Neural progenitor cell (in vitro differentiated cells): ENCODE results near the gene ITGAL. TPM values are rescaled to one million over a fixed set of nuclear protein-coding genes. Genes with fewer than 3 reads are reported as not detected.
A peak's percentile ranks its signal among the peaks of the same experiment; 100 is the strongest.

Experiments used
- DNase-seq: peaks from one replicate; pipeline ENCODE4 v3.0.0-alpha.2; 2016; ENCODE audit warnings: low spot score
- H2AFZ ChIP-seq: fragments of 200-600 bp; sonication (generic); replicated peaks from 2 replicates; pipeline ENCODE4 v1.6.1; 2016; ENCODE audit warnings: antibody characterized with exemption
- H3F3A ChIP-seq: fragments of 200-600 bp; sonication (generic); 2 replicates; pipeline ENCODE4 v1.6.1; 2016; ENCODE audit warnings: antibody characterized with exemption, low read depth
- H3K27ac ChIP-seq: fragments of 200-600 bp; sonication (generic); 2 replicates; pipeline ENCODE4 v1.5.1; 2016; ENCODE audit warnings: mild to moderate bottlenecking
- H3K27me3 ChIP-seq: fragments of 200-600 bp; sonication (generic); 2 replicates; pipeline ENCODE4 v1.6.1; 2016; ENCODE audit warnings: mild to moderate bottlenecking, moderate library complexity
- H3K36me3 ChIP-seq: fragments of 200-600 bp; sonication (generic); 2 replicates; pipeline ENCODE4 v1.5.1; 2016
- H3K4me1 ChIP-seq: fragments of 200-600 bp; sonication (generic); 2 replicates; pipeline ENCODE4 v1.6.1; 2016; ENCODE audit warnings: mixed run types
- H3K4me2 ChIP-seq: fragments of 200-600 bp; sonication (generic); 2 replicates; pipeline ENCODE4 v1.6.1; 2016
- H3K4me3 ChIP-seq: fragments of 200-600 bp; sonication (generic); 2 replicates; pipeline ENCODE4 v1.5.1; 2016
- H3K79me2 ChIP-seq: fragments of 200-600 bp; sonication (generic); 2 replicates; pipeline ENCODE4 v1.6.1; 2016; ENCODE audit warnings: low read depth
- H3K9ac ChIP-seq: fragments of 200-600 bp; sonication (generic); 2 replicates; pipeline ENCODE4 v1.6.1; 2016
- H3K9me3 ChIP-seq: fragments of 200-600 bp; sonication (generic); 2 replicates; pipeline ENCODE4 v1.5.1; 2016; ENCODE audit warnings: low read depth
- H4K20me1 ChIP-seq: fragments of 200-600 bp; sonication (generic); 2 replicates; pipeline ENCODE4 v1.6.1; 2016; ENCODE audit warnings: low read depth
- H3K27ac Mint-ChIP-seq: 3 replicates; pipeline ENCODE4 v1.8.0; 2021; ENCODE audit warnings: mixed read lengths
- H3K27me3 Mint-ChIP-seq: 2 replicates; pipeline ENCODE4 v1.8.0; 2022; ENCODE audit warnings: low read depth, mild to moderate bottlenecking, inconsistent platforms, moderate library complexity, mixed read lengths; ENCODE audit not compliant: insufficient read depth
- H3K36me3 Mint-ChIP-seq: 3 replicates; pipeline ENCODE4 v1.8.0; 2021; ENCODE audit warnings: mixed read lengths
- H3K4me1 Mint-ChIP-seq: 3 replicates; pipeline ENCODE4 v1.8.0; 2021; ENCODE audit warnings: mixed read lengths
- H3K4me3 Mint-ChIP-seq: 3 replicates; pipeline ENCODE4 v1.8.0; 2021; ENCODE audit warnings: mild to moderate bottlenecking, moderate library complexity, mixed read lengths
- H3K9me3 Mint-ChIP-seq: 3 replicates; pipeline ENCODE4 v1.8.0; 2020; ENCODE audit warnings: mixed read lengths
- CTCF ChIP-seq: fragments of 200-600 bp; sonication (generic); IDR thresholded peaks from 2 replicates; pipeline ENCODE4 v1.5.1; 2017; ENCODE audit warnings: antibody characterized with exemption, mild to moderate bottlenecking
- EZH2 ChIP-seq: fragments of 200-600 bp; sonication (generic); IDR thresholded peaks from 2 replicates; pipeline ENCODE4 v1.6.1; 2017; ENCODE audit warnings: antibody characterized with exemption, mild to moderate bottlenecking, moderate library complexity
- EZH2phosphoT487 ChIP-seq: fragments of 200-600 bp; sonication (generic); IDR thresholded peaks from 2 replicates; pipeline ENCODE4 v1.6.1; 2017; ENCODE audit warnings: antibody characterized with exemption
- total RNA-seq: library from RNA; depleted of rRNA; stranded (reverse); fragments of >200 nt; gene quantifications from 2 replicates; pipeline ENCODE4 v1.2.3, GENCODE V29; 2015; ENCODE audit warnings: low replicate concordance

ITGAL gene
- total RNA-seq, 1 donor from 2014 or later = not detected

- peak overlapping the region; percentile 99 for H3K27ac Mint-ChIP-seq
- H3K4me3 Mint-ChIP-seq = peak overlapping the region; percentile 89
These were observed 86.3 kb downstream of the ITGAL start for GRCh38 chr16:30558789-30559377.

GRCh38 chr16:30559690-30560089 lies 87.1 kb downstream of the ITGAL start:
- Histone ChIP-seq H3K79me2 (peaks cover 17% of the 10 kb centered on the region), H4K20me1 (no peaks in the 10 kb centered on the region), H3K4me2 (no peak overlapping the region), H3K9ac (no peak overlapping the region), H3K9me3 (no peaks in the 10 kb centered on the region), H3F3A (peaks cover 24% of the 10 kb centered on the region), H3K27ac (no peak overlapping the region), H2AFZ (no peak overlapping the region), H3K4me3 (no peak overlapping the region), H3K27me3 (peaks cover 15% of the 10 kb centered on the region), H3K4me1 (no peaks in the 10 kb centered on the region), H3K36me3 (no peaks in the 10 kb centered on the region)
- Mint-ChIP-seq H3K4me1 (peaks cover 18% of the 10 kb centered on the region), H3K27me3 (peaks cover 6% of the 10 kb centered on the region), H3K4me3 (peak overlapping the region; percentile 66), H3K27ac (peak overlapping the region; percentile 90), H3K9me3 (peaks cover 2% of the 10 kb centered on the region), H3K36me3 (peaks cover 6% of the 10 kb centered on the region)
- DNase-seq = no peak
- no peak for TF ChIP-seq EZH2
- TF ChIP-seq EZH2phosphoT487 = no peak
- TF ChIP-seq CTCF = no peak

More at GRCh38 chr16:30558789-30559377, 86.3 kb downstream of the ITGAL start:
- no peak for DNase-seq
- Histone ChIP-seq H3K4me1 (no peaks in the 10 kb centered on the region), H3F3A (peaks cover 24% of the 10 kb centered on the region), H3K36me3 (no peaks in the 10 kb centered on the region), H3K9ac (no peak overlapping the region), H3K79me2 (peaks cover 22% of the 10 kb centered on the region), H3K9me3 (no peaks in the 10 kb centered on the region), H3K27me3 (peaks cover 15% of the 10 kb centered on the region), H3K4me3 (peak overlapping the region; percentile 94), H2AFZ (peak overlapping the region; percentile 31), H4K20me1 (no peaks in the 10 kb centered on the region), H3K27ac (no peak overlapping the region), H3K4me2 (peak overlapping the region; percentile 81)
- Mint-ChIP-seq H3K27me3 (peaks cover 6% of the 10 kb centered on the region), H3K4me1 (peaks cover 18% of the 10 kb centered on the region), H3K36me3 (peaks cover 12% of the 10 kb centered on the region), H3K9me3 (peaks cover 2% of the 10 kb centered on the region)
- TF ChIP-seq CTCF (no peak), EZH2phosphoT487 (no peak), EZH2 (no peak)

- H3K27ac Mint-ChIP-seq = no peak overlapping the region
- Histone ChIP-seq H3K27me3 (peaks cover 15% of the 10 kb centered on the region), H3K27ac (no peak overlapping the region), H3F3A (peaks cover 24% of the 10 kb centered on the region), H3K4me3 (no peak overlapping the region), H3K79me2 (peaks cover 15% of the 10 kb centered on the region), H3K4me1 (no peaks in the 10 kb centered on the region), H3K36me3 (no peaks in the 10 kb centered on the region), H3K4me2 (peak overlapping the region; percentile 52), H3K9me3 (no peaks in the 10 kb centered on the region), H4K20me1 (no peaks in the 10 kb centered on the region), H2AFZ (peak overlapping the region; percentile 60), H3K9ac (no peak overlapping the region)
- peaks cover 14% of the 10 kb centered on the region for H3K4me1 Mint-ChIP-seq
- peaks cover 2% of the 10 kb centered on the region for H3K36me3 Mint-ChIP-seq
- peak overlapping the region; percentile 38 for H3K4me3 Mint-ChIP-seq
- peaks cover 2% of the 10 kb centered on the region for H3K9me3 Mint-ChIP-seq
- DNase-seq = peak; percentile 16
- H3K27me3 Mint-ChIP-seq = peaks cover 7% of the 10 kb centered on the region
- TF ChIP-seq CTCF (no peak), EZH2 (no peak), EZH2phosphoT487 (no peak)
These were observed 88.7 kb downstream of the ITGAL start for GRCh38 chr16:30561089-30561816.
